Prostate gland (tissue), 2 donors: ENCODE data around the gene IKZF2. TPM values are rescaled to one million over a fixed set of nuclear protein-coding genes. Genes with fewer than 3 reads are reported as not detected.
A peak's percentile ranks its signal among the peaks of the same experiment; 100 is the strongest.

ENCODE experiments used
- DNase-seq: peaks from one replicate; pipeline ENCODE4 v3.0.0-alpha.2; 2019; ENCODE audit warnings: low spot score
- H3K27ac ChIP-seq, 2 donors: fragments of 200-600 bp; sonication (generic); 2 replicates each; pipeline ENCODE4 v1.5.1; 2017 to 2019
- H3K27me3 ChIP-seq: fragments of 200-600 bp; sonication (generic); replicated peaks from 2 replicates; pipeline ENCODE4 v1.5.1; 2019; ENCODE audit not compliant: insufficient read depth
- H3K36me3 ChIP-seq, 2 donors: fragments of 200-600 bp; sonication (generic); 1 replicate in 1 of 2; 2 replicates in 1 of 2; pipeline versions ENCODE4 v1.5.1 to v1.8.1; 2017 to 2019
- H3K4me1 ChIP-seq: fragments of 200-600 bp; sonication (generic); replicated peaks from 2 replicates; pipeline ENCODE4 v1.5.1; 2019
- H3K4me3 ChIP-seq, 2 donors: fragments of 200-600 bp; sonication (generic); 2 replicates each; pipeline ENCODE4 v1.5.1; 2017 to 2019
- H3K9me3 ChIP-seq: fragments of 200-600 bp; sonication (generic); 2 replicates; pipeline ENCODE4 v1.5.1; 2017
- POLR2A ChIP-seq: fragments of 450-650 bp; IDR thresholded peaks from one replicate; pipeline ENCODE4 v1.6.1; 2016; ENCODE audit warnings: antibody characterized with exemption, mild to moderate bottlenecking
- POLR2AphosphoS5 ChIP-seq: sonication (generic); formaldehyde crosslinking; IDR thresholded peaks from one replicate; pipeline ENCODE4 v1.6.1; 2017; ENCODE audit warnings: antibody characterized with exemption
- WGBS: methylation state at CpG from one replicate; pipeline ENCODE4 v1.1.5; 2018; 5-methylcytosine and 5-hydroxymethylcytosine counted together
- intact Hi-C: fragments of 100-400 bp; cut with DNase I; formaldehyde crosslinking; loops from one replicate; pipeline ENCODE4 v1.14.2; 2022
- total RNA-seq, 2 donors: library from RNA; depleted of rRNA; stranded (reverse); fragments of >200 nt; gene quantifications; one replicate each; pipeline ENCODE4 v1.1.0, GENCODE V29; 2016
- TF ChIP-seq, protein P1 (sequence below), 4 experiments: fragments of 200-600 bp in 2 of 4; fragments of 450-650 bp in 2 of 4; sonication (generic) in 2 of 4; IDR thresholded peaks; 1 replicate in 3 of 4; 2 replicates in 1 of 4; pipeline ENCODE4 v1.5.1; 2016 to 2019; ENCODE audit warnings: antibody characterized with exemption in 4 of 4, mild to moderate bottlenecking in 2 of 4, moderate library complexity in 2 of 4

IKZF2 gene
- total RNA-seq, 2 donors from 2014 or later, result 24.4 to 27.8 TPM

DNA sequence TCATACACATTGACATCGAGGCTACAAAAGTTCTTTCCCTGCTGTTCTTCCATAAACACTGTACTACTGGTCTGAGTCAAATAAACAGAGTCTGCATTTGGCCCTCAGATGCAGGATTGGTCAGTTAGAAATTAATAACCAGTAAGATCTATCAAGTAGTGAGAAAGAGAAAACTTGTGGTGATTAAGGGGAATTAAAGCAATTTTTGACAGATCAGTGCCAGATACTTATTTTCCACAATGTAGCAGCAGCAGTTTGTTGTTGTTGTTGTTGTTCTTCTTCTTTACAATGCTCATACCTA, 85.0 kb downstream of the IKZF2 start:
- WGBS, result 17% methylated on average over 1 of the region's 1 CpG
- no peaks in the 10 kb centered on the region for H3K27me3 ChIP-seq
- TF ChIP-seq POLR2A, result no peak
- TF ChIP-seq POLR2AphosphoS5, result no peak
- TF ChIP-seq, protein P1, sequence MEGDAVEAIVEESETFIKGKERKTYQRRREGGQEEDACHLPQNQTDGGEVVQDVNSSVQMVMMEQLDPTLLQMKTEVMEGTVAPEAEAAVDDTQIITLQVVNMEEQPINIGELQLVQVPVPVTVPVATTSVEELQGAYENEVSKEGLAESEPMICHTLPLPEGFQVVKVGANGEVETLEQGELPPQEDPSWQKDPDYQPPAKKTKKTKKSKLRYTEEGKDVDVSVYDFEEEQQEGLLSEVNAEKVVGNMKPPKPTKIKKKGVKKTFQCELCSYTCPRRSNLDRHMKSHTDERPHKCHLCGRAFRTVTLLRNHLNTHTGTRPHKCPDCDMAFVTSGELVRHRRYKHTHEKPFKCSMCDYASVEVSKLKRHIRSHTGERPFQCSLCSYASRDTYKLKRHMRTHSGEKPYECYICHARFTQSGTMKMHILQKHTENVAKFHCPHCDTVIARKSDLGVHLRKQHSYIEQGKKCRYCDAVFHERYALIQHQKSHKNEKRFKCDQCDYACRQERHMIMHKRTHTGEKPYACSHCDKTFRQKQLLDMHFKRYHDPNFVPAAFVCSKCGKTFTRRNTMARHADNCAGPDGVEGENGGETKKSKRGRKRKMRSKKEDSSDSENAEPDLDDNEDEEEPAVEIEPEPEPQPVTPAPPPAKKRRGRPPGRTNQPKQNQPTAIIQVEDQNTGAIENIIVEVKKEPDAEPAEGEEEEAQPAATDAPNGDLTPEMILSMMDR (IDR thresholded peaks at IDR 0.05), result no peak
- H3K9me3 ChIP-seq, result no peaks in the 10 kb centered on the region
- H3K36me3 ChIP-seq, result no peaks in the 10 kb centered on the region
- no peak for DNase-seq
- H3K4me1 ChIP-seq, result no peaks in the 10 kb centered on the region
- intact Hi-C loops, result no loop called here
- H3K27ac ChIP-seq, result peak overlapping the region in 1 of 2 donors; percentile 44
- no peak overlapping the region for H3K4me3 ChIP-seq

DNA sequence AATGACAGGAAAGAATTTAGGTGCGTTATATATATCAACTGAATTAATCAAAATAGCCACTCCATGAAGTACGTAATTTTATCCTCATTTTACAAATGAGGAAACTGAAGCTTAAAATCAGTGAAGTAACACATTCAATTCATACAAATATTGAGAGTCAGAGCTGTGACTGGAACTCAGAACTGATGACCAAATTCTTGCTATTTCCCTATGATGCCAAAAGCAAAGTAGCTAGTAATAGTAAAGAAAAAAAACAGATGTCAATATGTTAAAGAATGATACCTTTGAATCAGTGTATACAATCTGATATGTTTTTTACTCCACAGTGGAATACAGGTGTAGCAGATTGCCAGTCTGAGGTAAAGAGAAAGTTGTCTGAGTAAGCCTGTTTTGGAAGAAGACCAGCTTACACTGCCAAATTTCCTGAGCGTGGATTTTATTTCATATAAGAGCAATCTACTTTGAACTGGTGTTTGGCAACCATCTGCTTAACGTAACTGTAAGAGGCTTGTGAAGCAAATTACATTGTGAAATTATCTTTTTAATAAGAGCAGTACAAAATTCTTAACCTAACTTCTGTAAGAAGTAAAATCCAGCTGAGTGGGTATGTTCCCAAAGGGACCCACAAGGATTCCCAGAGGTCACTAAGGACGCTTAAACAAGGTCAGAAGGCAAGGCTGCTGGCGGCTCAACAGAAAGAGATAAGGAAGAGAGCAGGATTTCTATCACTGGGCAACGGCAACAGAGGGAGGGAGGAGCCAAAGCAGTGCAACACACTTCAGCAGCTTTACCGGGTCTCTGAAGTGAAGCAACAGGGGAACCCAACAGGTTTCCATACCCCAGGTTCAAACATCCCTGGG, 85.6 kb downstream of the IKZF2 start:
- Histone ChIP-seq H3K9me3 (no peaks in the 10 kb centered on the region), H3K36me3 (no peaks in the 10 kb centered on the region), H3K4me1 (no peaks in the 10 kb centered on the region), H3K27me3 (no peaks in the 10 kb centered on the region), H3K4me3 (peak overlapping the region in 1 of 2 donors; percentile 3), H3K27ac (peak overlapping the region; percentile 25 to 44)
- intact Hi-C loops, result no loop called here
- TF ChIP-seq, protein P1 (IDR thresholded peaks at IDR 0.05), result no peak
- peak; percentile 13 for TF ChIP-seq POLR2AphosphoS5
- DNase-seq, result peak; percentile 45
- WGBS, result 21% methylated on average over 8 of the region's 8 CpGs

DNA sequence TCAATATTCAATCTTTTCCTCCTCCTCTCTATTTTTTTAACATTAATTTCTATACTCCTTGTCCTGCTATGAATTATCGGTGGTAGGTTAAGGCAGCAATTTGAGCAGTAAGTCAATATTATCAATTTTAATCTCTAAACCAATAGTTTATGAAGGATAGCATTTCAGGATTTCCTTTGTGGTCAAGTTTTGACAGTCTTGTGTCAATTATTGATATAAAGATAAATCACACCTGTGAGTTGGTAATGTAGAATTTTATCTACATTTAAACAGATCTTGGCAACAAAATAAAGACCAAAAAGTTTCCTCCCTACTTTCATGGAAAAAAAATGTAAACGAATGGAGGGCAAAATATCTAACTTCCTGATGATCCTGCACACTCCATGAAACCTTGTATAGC, 87.3 kb downstream of the IKZF2 start:
- Histone ChIP-seq H3K4me3 (no peak overlapping the region), H3K36me3 (no peaks in the 10 kb centered on the region), H3K27me3 (no peaks in the 10 kb centered on the region), H3K4me1 (no peaks in the 10 kb centered on the region), H3K27ac (no peak overlapping the region), H3K9me3 (no peaks in the 10 kb centered on the region)
- intact Hi-C loops, result no loop called here
- TF ChIP-seq POLR2AphosphoS5 (no peak), POLR2A (no peak)
- TF ChIP-seq, protein P1 (IDR thresholded peaks at IDR 0.05), result no peak
- DNase-seq, result no peak
- 87% methylated on average over 2 of the region's 2 CpGs for WGBS

DNA sequence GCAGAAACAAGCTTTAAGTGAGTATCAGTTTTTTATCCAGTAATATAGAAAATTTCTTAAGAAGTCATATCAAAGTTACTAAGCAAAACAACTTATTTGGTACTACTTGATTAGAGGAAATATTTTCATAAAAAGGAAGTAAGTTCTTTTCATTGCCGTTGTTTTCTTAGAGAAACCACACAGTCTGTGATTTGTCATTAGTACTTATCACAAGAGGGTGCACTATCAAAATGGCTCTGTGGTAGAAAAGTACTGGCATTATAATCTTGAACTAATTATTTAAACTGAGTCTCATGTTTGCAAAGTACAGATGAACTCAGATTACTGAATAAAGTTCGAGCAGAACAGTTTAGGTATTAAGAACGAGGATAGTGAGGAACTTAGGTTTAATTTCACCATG, 93.4 kb downstream of the IKZF2 start:
- Histone ChIP-seq H3K36me3 (no peaks in the 10 kb centered on the region), H3K27ac (no peak overlapping the region), H3K9me3 (no peaks in the 10 kb centered on the region), H3K27me3 (no peaks in the 10 kb centered on the region), H3K4me1 (no peaks in the 10 kb centered on the region), H3K4me3 (no peak overlapping the region)
- DNase-seq, result no peak
- WGBS, result 64% methylated on average over 3 of the region's 3 CpGs
- intact Hi-C loops, result no loop called here
- TF ChIP-seq POLR2A, result no peak
- TF ChIP-seq POLR2AphosphoS5, result no peak
- TF ChIP-seq, protein P1 (IDR thresholded peaks at IDR 0.05), result no peak

DNA sequence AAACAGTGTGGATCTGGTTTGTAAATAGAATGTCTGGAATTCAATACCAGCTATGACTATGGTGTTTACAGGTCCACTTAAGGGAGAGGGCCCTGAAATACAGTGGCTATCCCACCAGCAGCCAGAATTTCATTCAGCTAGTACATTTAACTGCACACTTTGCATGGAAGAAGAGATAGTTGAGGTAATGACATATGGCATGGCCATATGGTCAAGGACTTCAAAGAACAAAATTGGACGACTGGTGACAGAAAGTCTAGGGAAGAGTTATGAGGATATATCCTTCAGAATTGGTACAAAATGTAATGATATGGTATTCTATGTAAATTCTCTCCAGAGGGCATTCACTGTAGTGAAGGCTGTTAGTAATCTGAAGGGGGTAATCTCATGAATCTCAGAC, 105.0 kb downstream of the IKZF2 start:
- 94% methylated on average over 1 of the region's 1 CpG for WGBS
- H3K9me3 ChIP-seq, result no peaks in the 10 kb centered on the region
- TF ChIP-seq, protein P1 (IDR thresholded peaks at IDR 0.05), result no peak
- TF ChIP-seq POLR2AphosphoS5 (no peak), POLR2A (no peak)
- H3K4me1 ChIP-seq, result no peaks in the 10 kb centered on the region
- intact Hi-C loops, result no loop called here
- H3K27ac ChIP-seq, result no peak overlapping the region
- H3K36me3 ChIP-seq, result no peaks in the 10 kb centered on the region
- no peak for DNase-seq
- no peak overlapping the region for H3K4me3 ChIP-seq
- no peaks in the 10 kb centered on the region for H3K27me3 ChIP-seq
